ENCODE data around the gene CCDC34.

DNA sequence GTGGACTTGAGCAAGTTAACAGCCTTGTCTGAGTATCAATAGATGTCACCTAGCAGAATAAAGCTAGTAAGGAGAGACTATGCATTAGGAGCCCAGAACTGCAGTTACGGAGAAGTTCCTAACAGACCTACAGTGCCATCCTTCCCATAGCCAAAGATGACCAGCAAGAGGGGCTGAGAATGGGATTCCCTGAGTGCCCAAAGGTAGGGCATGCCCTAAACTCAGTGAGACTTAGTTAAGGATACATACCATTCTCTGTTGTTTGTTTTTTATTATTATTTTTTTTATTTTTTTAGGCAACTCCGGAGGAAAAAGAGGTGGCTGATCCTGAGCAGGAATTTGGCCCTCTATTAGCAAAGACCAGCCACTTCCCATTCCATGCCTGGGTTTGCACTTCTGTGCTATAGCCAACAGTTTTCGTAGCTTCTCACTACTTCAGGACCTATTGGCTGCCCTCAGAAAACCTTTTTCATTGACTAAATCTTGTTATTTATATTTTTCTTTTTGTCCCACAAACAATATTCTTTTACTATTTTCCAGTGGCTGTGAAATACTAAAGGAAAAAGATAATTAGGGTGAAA is 33.3 kb upstream of the CCDC34 start:
- TF ChIP-seq, protein P1, sequence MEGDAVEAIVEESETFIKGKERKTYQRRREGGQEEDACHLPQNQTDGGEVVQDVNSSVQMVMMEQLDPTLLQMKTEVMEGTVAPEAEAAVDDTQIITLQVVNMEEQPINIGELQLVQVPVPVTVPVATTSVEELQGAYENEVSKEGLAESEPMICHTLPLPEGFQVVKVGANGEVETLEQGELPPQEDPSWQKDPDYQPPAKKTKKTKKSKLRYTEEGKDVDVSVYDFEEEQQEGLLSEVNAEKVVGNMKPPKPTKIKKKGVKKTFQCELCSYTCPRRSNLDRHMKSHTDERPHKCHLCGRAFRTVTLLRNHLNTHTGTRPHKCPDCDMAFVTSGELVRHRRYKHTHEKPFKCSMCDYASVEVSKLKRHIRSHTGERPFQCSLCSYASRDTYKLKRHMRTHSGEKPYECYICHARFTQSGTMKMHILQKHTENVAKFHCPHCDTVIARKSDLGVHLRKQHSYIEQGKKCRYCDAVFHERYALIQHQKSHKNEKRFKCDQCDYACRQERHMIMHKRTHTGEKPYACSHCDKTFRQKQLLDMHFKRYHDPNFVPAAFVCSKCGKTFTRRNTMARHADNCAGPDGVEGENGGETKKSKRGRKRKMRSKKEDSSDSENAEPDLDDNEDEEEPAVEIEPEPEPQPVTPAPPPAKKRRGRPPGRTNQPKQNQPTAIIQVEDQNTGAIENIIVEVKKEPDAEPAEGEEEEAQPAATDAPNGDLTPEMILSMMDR (IDR thresholded peaks at IDR 0.05), result no peak
- no peak for TF ChIP-seq POLR2A (IDR thresholded peaks at IDR 0.05)

Data from Peyer's patch (tissue), 4 donors.